ENCODE measurements around the gene RECQL.
"Not testable (repeated sequence)": the region's sequence is repeated elsewhere in the genome, so short reads cannot be mapped to it uniquely, and the experiment has no call there.

RECQL gene

GRCh38 chr12:21500786-21501257 lies 613 bp downstream of the RECQL start:
- peak in 1 of 4 experiments; percentile 3 for DNase-seq

GRCh38 chr12:21499765-21500164 lies 1.7 kb downstream of the RECQL start:
- DNase-seq, result peak in 1 of 4 experiments; percentile 1

GRCh38 chr12:21485998-21486397 lies 15.4 kb downstream of the RECQL start:
- DNase-seq, result no peak

- DNase-seq, result no peak
These were observed 17.9 kb downstream of the RECQL start for GRCh38 chr12:21483531-21483930.

- DNase-seq, result peak in 1 of 4 experiments; percentile 24
These were observed 22.5 kb downstream of the RECQL start for GRCh38 chr12:21478756-21479455.

- no peak for DNase-seq
These were observed 24.5 kb downstream of the RECQL start for GRCh38 chr12:21476949-21477348.

GRCh38 chr12:21475552-21475951 lies 25.9 kb downstream of the RECQL start:
- DNase-seq, result no peak

- no peak for DNase-seq
These were observed 29.1 kb downstream of the RECQL start for GRCh38 chr12:21472197-21472823.

- DNase-seq, result no peak
These were observed 30.1 kb downstream of the RECQL start for GRCh38 chr12:21471294-21471693.

GRCh38 chr12:21467334-21467733 lies 34.1 kb downstream of the RECQL start:
- not testable (repeated sequence) for DNase-seq

GRCh38 chr12:21459474-21459873 lies 42.0 kb downstream of the RECQL start:
- DNase-seq, result no peak

- DNase-seq, result peak; percentile 39 to 68 (median 50)
These were observed 45.1 kb downstream of the RECQL start for GRCh38 chr12:21456291-21456780.

GRCh38 chr12:21453312-21453852 lies 48.1 kb downstream of the RECQL start:
- no peak for DNase-seq

GRCh38 chr12:21451529-21451928 lies 49.9 kb downstream of the RECQL start:
- no peak for DNase-seq

GRCh38 chr12:21444193-21445146 lies 57.0 kb downstream of the RECQL start:
- DNase-seq, result peak in 1 of 4 experiments; percentile 4

- DNase-seq, result no peak
These were observed 62.1 kb downstream of the RECQL start for GRCh38 chr12:21439347-21439746.

- DNase-seq, result peak in 1 of 4 experiments; percentile 4
These were observed 62.8 kb downstream of the RECQL start for GRCh38 chr12:21438643-21439042.

- DNase-seq, result no peak
These were observed 66.7 kb downstream of the RECQL start for GRCh38 chr12:21434699-21435098.

GRCh38 chr12:21433525-21433924 lies 67.9 kb downstream of the RECQL start:
- DNase-seq, result no peak

GRCh38 chr12:21429994-21430393 lies 71.4 kb downstream of the RECQL start:
- no peak for DNase-seq

- no peak for DNase-seq
These were observed 73.2 kb downstream of the RECQL start for GRCh38 chr12:21428241-21428640.

- DNase-seq, result not testable (repeated sequence)
These were observed 82.3 kb downstream of the RECQL start for GRCh38 chr12:21419009-21419699.
